Measurements from ENCODE around the gene MGLL.

The MGLL gene

DNA sequence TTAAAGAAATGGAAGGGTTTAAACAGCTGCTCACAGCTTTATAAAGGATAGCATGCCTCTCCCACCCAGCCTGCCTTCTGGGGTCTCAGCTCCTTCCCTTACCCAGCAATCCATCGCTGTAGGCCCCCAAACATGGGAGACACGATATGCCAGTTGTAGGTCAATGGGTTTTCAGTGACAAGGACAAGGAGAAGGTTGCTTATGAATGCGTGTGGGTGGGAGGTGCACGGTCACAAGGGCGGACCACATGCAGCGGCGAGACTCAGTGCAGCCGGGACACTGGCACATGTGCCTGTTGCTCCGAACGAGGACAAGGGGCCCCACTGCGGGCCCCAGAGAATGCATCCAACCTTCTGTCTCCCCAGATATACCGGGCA, 67.0 kb downstream of the MGLL start:
- H3K23ac ChIP-seq (ENCODE audit: low read length) = no peak overlapping the region

DNA sequence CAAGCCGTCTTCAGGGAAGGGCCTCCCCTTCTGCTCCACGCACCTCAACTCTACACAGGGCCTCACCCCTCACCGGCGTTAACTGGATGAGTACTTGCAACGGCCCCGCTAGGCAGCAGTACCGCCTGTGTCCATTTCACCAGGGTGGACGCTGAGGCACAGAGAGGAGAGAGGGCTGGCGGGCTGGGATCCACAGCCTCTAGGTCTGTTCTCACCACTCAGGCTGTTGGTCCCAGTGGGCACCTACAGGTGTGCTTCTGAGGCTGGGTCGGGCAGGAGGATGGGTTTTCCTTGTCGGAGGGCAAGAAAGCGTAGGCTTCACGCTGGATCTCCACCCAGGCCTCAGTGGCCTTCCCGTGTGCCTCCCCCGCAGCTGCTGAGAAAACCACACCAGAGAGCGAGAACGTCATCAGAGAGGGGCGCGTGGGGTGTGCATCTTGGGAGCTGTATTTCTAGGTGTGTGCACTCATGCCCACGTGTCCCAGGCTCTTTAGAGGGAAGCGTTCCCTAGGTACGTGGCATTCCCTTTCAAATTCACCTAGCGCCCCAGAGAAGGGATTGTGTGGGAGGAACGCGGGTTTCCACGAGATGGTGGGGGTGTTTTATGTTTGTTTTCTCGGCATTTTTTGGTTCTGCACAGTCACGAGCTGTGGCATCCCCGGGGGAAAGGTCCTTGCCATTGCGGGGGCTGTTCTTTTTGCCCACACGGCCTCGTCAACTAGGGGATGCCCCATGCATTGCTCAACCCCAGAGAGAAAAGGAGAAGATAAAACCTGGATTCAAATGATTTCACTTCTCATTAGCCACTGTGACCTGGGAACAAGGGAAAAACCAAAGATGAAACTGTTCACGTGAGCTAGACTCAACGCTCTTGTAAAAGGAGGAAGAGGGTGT, 67.7 kb downstream of the MGLL start:
- Histone ChIP-seq H3K23ac (ENCODE audit: low read length) (no peak overlapping the region), H2AK5ac (ENCODE audit: low read length) (no peak overlapping the region), H3K18ac (ENCODE audit: low read length) (no peak overlapping the region), H4K12ac (ENCODE audit: low read depth, low read length) (no peak overlapping the region), H4K8ac (ENCODE audit: low read depth, low read length) (no peak overlapping the region), H2AFZ (ENCODE audit: insufficient read depth, low read length, poor library complexity) (no peak overlapping the region), H2BK12ac (ENCODE audit: low read length) (no peak overlapping the region), H2BK5ac (ENCODE audit: low read depth, low read length, poor library complexity) (no peak overlapping the region), H4K91ac (ENCODE audit: low read depth, low read length) (no peak overlapping the region), H3K4me2 (ENCODE audit: low read length) (no peak overlapping the region), H3K27ac (ENCODE audit: low read depth, low read length) (no peak overlapping the region), H3K79me1 (ENCODE audit: low read length) (no peaks in the 10 kb centered on the region), H3K9ac (ENCODE audit: low read length) (no peak overlapping the region), H3K36me3 (ENCODE audit: control insufficient read depth in 1 of 2, insufficient read depth in 2 of 2, low read length in 2 of 2) (no peaks in the 10 kb centered on the region), H3K4ac (ENCODE audit: low read depth, low read length) (no peak overlapping the region), H3K27me3 (ENCODE audit: insufficient read depth, low read length) (no peaks in the 10 kb centered on the region), H3K9me3 (ENCODE audit: insufficient read depth, low read depth, low read length) (peaks cover 2% of the 10 kb centered on the region), H3K79me2 (ENCODE audit: control insufficient read depth, insufficient read depth, low read length, poor library complexity) (no peaks in the 10 kb centered on the region), H3K14ac (ENCODE audit: low read length) (no peak overlapping the region), H3K4me1 (ENCODE audit: control insufficient read depth in 1 of 2, insufficient read depth in 2 of 2, low read length in 2 of 2) (no peaks in the 10 kb centered on the region), H2BK120ac (ENCODE audit: insufficient read depth, low read length, poor library complexity) (no peak overlapping the region), H3K4me3 (ENCODE audit: low read depth, low read length) (no peak overlapping the region)
- DNase-seq = peak; percentile 29 to 52
- no CpG with 5 or more reads among the region's 34 CpGs for WGBS (ENCODE audit: extremely low coverage, insufficient coverage, insufficient read length)

More for the DNA sequence above, 67.0 kb downstream of the MGLL start:
- Histone ChIP-seq H2BK5ac (ENCODE audit: low read depth, low read length, poor library complexity) (no peak overlapping the region), H4K8ac (ENCODE audit: low read depth, low read length) (no peak overlapping the region), H3K18ac (ENCODE audit: low read length) (no peak overlapping the region), H2BK120ac (ENCODE audit: insufficient read depth, low read length, poor library complexity) (no peak overlapping the region), H3K4me3 (ENCODE audit: low read depth, low read length) (no peak overlapping the region), H3K9ac (ENCODE audit: low read length) (no peak overlapping the region), H2AK5ac (ENCODE audit: low read length) (no peak overlapping the region), H3K79me2 (ENCODE audit: control insufficient read depth, insufficient read depth, low read length, poor library complexity) (no peaks in the 10 kb centered on the region), H3K4me1 (ENCODE audit: control insufficient read depth in 1 of 2, insufficient read depth in 2 of 2, low read length in 2 of 2) (no peaks in the 10 kb centered on the region), H3K4ac (ENCODE audit: low read depth, low read length) (no peak overlapping the region), H3K27ac (ENCODE audit: low read depth, low read length) (no peak overlapping the region), H3K14ac (ENCODE audit: low read length) (no peak overlapping the region), H3K9me3 (ENCODE audit: insufficient read depth, low read depth, low read length) (peaks cover 2% of the 10 kb centered on the region), H3K36me3 (ENCODE audit: control insufficient read depth in 1 of 2, insufficient read depth in 2 of 2, low read length in 2 of 2) (no peaks in the 10 kb centered on the region), H3K27me3 (ENCODE audit: insufficient read depth, low read length) (no peaks in the 10 kb centered on the region), H2AFZ (ENCODE audit: insufficient read depth, low read length, poor library complexity) (no peak overlapping the region), H4K91ac (ENCODE audit: low read depth, low read length) (no peak overlapping the region), H2BK12ac (ENCODE audit: low read length) (no peak overlapping the region), H3K79me1 (ENCODE audit: low read length) (no peaks in the 10 kb centered on the region), H4K12ac (ENCODE audit: low read depth, low read length) (no peak overlapping the region), H3K4me2 (ENCODE audit: low read length) (no peak overlapping the region)
- no peak for DNase-seq
- no CpG with 5 or more reads among the region's 12 CpGs for WGBS (ENCODE audit: extremely low coverage, insufficient coverage, insufficient read length)

DNA sequence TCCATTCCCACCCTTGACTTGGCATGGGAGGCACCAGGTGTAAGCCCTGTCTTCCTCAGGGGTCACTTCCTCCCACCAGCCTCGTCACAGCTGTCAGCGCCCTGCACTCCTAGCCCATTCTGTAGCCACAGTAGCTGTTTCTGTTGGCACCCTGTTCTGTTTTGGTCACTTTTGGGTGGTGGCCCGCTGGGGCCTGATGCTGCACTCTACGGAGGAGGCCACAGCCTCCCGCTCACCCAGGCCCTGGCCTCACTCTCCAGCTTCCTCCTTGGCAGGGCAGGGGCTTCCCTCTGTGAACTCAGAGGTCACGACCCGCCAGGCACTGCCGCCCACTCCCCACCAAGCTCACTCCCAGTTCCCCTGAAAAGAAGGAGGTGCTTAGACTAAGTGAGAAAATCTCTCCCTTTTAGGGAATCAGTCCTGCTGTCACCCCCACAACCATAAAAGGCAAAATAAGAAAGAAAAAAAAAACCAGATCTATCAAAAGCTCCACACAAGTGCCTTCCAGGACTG, 68.4 kb downstream of the MGLL start:
- no peak overlapping the region for H2BK12ac ChIP-seq (ENCODE audit: low read length)
- H3K27me3 ChIP-seq (ENCODE audit: insufficient read depth, low read length) = no peaks in the 10 kb centered on the region
- no peak overlapping the region for H4K8ac ChIP-seq (ENCODE audit: low read depth, low read length)
- no peak overlapping the region for H4K12ac ChIP-seq (ENCODE audit: low read depth, low read length)
- DNase-seq = no peak
- no peak overlapping the region for H2BK120ac ChIP-seq (ENCODE audit: insufficient read depth, low read length, poor library complexity)
- H3K4ac ChIP-seq (ENCODE audit: low read depth, low read length) = no peak overlapping the region
- no CpG with 5 or more reads among the region's 8 CpGs for WGBS (ENCODE audit: extremely low coverage, insufficient coverage, insufficient read length)
- no peak overlapping the region for H3K18ac ChIP-seq (ENCODE audit: low read length)
- no peak overlapping the region for H3K4me2 ChIP-seq (ENCODE audit: low read length)
- H3K4me1 ChIP-seq (ENCODE audit: control insufficient read depth in 1 of 2, insufficient read depth in 2 of 2, low read length in 2 of 2) = no peaks in the 10 kb centered on the region
- peaks cover 2% of the 10 kb centered on the region for H3K9me3 ChIP-seq (ENCODE audit: insufficient read depth, low read depth, low read length)
- H3K27ac ChIP-seq (ENCODE audit: low read depth, low read length) = no peak overlapping the region
- H3K79me1 ChIP-seq (ENCODE audit: low read length) = no peaks in the 10 kb centered on the region
- H3K79me2 ChIP-seq (ENCODE audit: control insufficient read depth, insufficient read depth, low read length, poor library complexity) = no peaks in the 10 kb centered on the region
- no peak overlapping the region for H2BK5ac ChIP-seq (ENCODE audit: low read depth, low read length, poor library complexity)
- no peak overlapping the region for H2AFZ ChIP-seq (ENCODE audit: insufficient read depth, low read length, poor library complexity)
- no peak overlapping the region for H2AK5ac ChIP-seq (ENCODE audit: low read length)
- no peak overlapping the region for H3K14ac ChIP-seq (ENCODE audit: low read length)
- no peaks in the 10 kb centered on the region for H3K36me3 ChIP-seq (ENCODE audit: control insufficient read depth in 1 of 2, insufficient read depth in 2 of 2, low read length in 2 of 2)
- no peak overlapping the region for H4K91ac ChIP-seq (ENCODE audit: low read depth, low read length)
- no peak overlapping the region for H3K9ac ChIP-seq (ENCODE audit: low read length)
- H3K4me3 ChIP-seq (ENCODE audit: low read depth, low read length) = no peak overlapping the region
- no peak overlapping the region for H3K23ac ChIP-seq (ENCODE audit: low read length)

DNA sequence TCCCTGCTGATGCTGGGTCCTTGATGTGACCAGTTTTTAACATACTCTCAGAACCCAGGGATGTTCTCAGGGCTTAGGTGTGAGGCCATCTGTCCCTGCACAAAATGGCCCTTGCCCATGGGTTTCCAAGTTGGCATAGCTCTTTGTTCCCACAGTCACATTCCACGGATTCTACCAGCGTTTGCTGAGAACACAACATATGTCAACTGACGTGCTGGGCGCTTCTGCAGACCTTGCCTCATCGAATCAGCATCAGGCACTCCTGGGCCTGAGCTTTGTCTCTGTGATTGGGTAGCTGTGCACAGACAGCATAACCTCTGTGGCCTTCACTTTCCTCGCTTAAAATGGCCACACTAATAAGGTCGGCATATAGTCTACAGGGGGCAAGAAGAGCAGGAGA, 69.0 kb downstream of the MGLL start:
- Histone ChIP-seq H3K9me3 (ENCODE audit: insufficient read depth, low read depth, low read length) (peaks cover 2% of the 10 kb centered on the region), H3K4me1 (ENCODE audit: control insufficient read depth in 1 of 2, insufficient read depth in 2 of 2, low read length in 2 of 2) (no peaks in the 10 kb centered on the region), H3K4ac (ENCODE audit: low read depth, low read length) (no peak overlapping the region), H3K27me3 (ENCODE audit: insufficient read depth, low read length) (no peaks in the 10 kb centered on the region), H3K23ac (ENCODE audit: low read length) (no peak overlapping the region), H3K18ac (ENCODE audit: low read length) (no peak overlapping the region), H3K36me3 (ENCODE audit: control insufficient read depth in 1 of 2, insufficient read depth in 2 of 2, low read length in 2 of 2) (no peaks in the 10 kb centered on the region), H3K4me3 (ENCODE audit: low read depth, low read length) (no peak overlapping the region), H2BK120ac (ENCODE audit: insufficient read depth, low read length, poor library complexity) (no peak overlapping the region), H2AFZ (ENCODE audit: insufficient read depth, low read length, poor library complexity) (no peak overlapping the region), H2BK12ac (ENCODE audit: low read length) (no peak overlapping the region), H3K14ac (ENCODE audit: low read length) (no peak overlapping the region), H4K91ac (ENCODE audit: low read depth, low read length) (no peak overlapping the region), H2BK5ac (ENCODE audit: low read depth, low read length, poor library complexity) (no peak overlapping the region), H3K27ac (ENCODE audit: low read depth, low read length) (no peak overlapping the region), H4K12ac (ENCODE audit: low read depth, low read length) (no peak overlapping the region), H4K8ac (ENCODE audit: low read depth, low read length) (no peak overlapping the region), H2AK5ac (ENCODE audit: low read length) (no peak overlapping the region), H3K79me2 (ENCODE audit: control insufficient read depth, insufficient read depth, low read length, poor library complexity) (no peaks in the 10 kb centered on the region), H3K9ac (ENCODE audit: low read length) (no peak overlapping the region), H3K4me2 (ENCODE audit: low read length) (no peak overlapping the region), H3K79me1 (ENCODE audit: low read length) (no peaks in the 10 kb centered on the region)
- no CpG with 5 or more reads among the region's 7 CpGs for WGBS (ENCODE audit: extremely low coverage, insufficient coverage, insufficient read length)
- DNase-seq = no peak

All from trophoblast cell (in vitro differentiated cells and primary cell).